K562 (cell line): Measurements from ENCODE around the gene DTNB. TPM values are rescaled to one million over a fixed set of nuclear protein-coding genes. Genes with fewer than 3 reads are reported as not detected.

Source experiments
- ATAC-seq: fragments of 200-7000 bp; cut with Tn5 transposase; 3 replicates; pipeline ENCODE4 v1.9.1; 2020; ENCODE audit warnings: moderate library complexity
- BruUV-seq: library from RNA; stranded (reverse); fragments of 400-500 nt; replicated peaks from 2 replicates; lab custom pipeline; 2021; lab: Mats Ljungman, UMichigan
- CTCF ChIA-PET: fragments of 300-600 bp; formaldehyde crosslinking; extraction: SDS; loops from one replicate; lab custom pipeline; 2021; ENCODE audit warnings: low intra/inter-chr PET ratio; lab: Yijun Ruan, JAX
- POLR2A ChIA-PET: fragments of 300-600, 350-650 bp; sonication (Branson Sonifier 250); formaldehyde crosslinking; extraction: SDS; loops from one replicate; lab custom pipeline; 2021; ENCODE audit warnings: antibody characterized with exemption, inconsistent platforms; lab: Yijun Ruan, JAX
- DNase-seq, 4 experiments: peaks; one replicate each; pipeline versions ENCODE4 v3.0.0 to v3.0.0-alpha.2; 2011 to 2018; ENCODE audit warnings: low spot score in 3 of 4, mixed read lengths in 3 of 4; ENCODE audit errors: extremely low read depth in 1 of 4
- FAIRE-seq: peaks from 2 replicates; lab custom pipeline; 2011; peaks lifted over from hg19 to GRCh38; lab: Jason Lieb, UNC
- H2AFZ ChIP-seq: 2 replicates; pipeline ENCODE4 v1.6.0; 2011; ENCODE audit warnings: low read depth, low read length, control low read depth, inconsistent platforms
- H3K27ac ChIP-seq: fragments of 200-600 bp; 3 replicates; pipeline ENCODE4 v1.8.0; 2011; ENCODE audit warnings: low read depth, mild to moderate bottlenecking, control low read depth, inconsistent platforms, low read length, moderate library complexity, mixed read lengths; ENCODE audit errors: extremely low read depth
- H3K27me3 ChIP-seq, 2 experiments: fragments of 300-600 bp in 1 of 2; 2 replicates in 1 of 2; 3 replicates in 1 of 2; pipeline versions ENCODE4 v1.6.0 to v1.8.0; 2011; ENCODE audit warnings: inconsistent platforms in 2 of 2, low read length in 2 of 2, mild to moderate bottlenecking in 1 of 2, mixed read lengths in 1 of 2, moderate library complexity in 1 of 2; ENCODE audit not compliant: control insufficient read depth in 2 of 2, insufficient read depth in 2 of 2
- H3K36me3 ChIP-seq: fragments of 300-600 bp; 3 replicates; pipeline ENCODE4 v1.8.0; 2011; ENCODE audit warnings: mild to moderate bottlenecking, low read length, inconsistent platforms; ENCODE audit not compliant: control insufficient read depth, insufficient read depth
- H3K4me1 ChIP-seq, 2 experiments: fragments of 200-600 bp in 1 of 2; replicated peaks in 1 of 2; 2 replicates in 1 of 2; 3 replicates in 1 of 2; pipeline versions ENCODE4 v1.5.1 to v1.8.0; 2011; ENCODE audit warnings: inconsistent platforms in 2 of 2, low read length in 2 of 2, mild to moderate bottlenecking in 1 of 2, mixed read lengths in 1 of 2, moderate library complexity in 1 of 2; ENCODE audit not compliant: control insufficient read depth in 2 of 2, insufficient read depth in 2 of 2
- H3K4me2 ChIP-seq: 2 replicates; pipeline ENCODE4 v1.6.1; 2011; ENCODE audit warnings: low read length, control low read depth, inconsistent platforms, mixed read lengths; ENCODE audit not compliant: insufficient read depth
- H3K4me3 ChIP-seq: fragments of 200-600 bp; sonication (generic), shearing (Covaris generic); 2 replicates; pipeline ENCODE4 v1.5.1; 2016; ENCODE audit warnings: control low read depth, inconsistent platforms
- H3K79me2 ChIP-seq: fragments of 200-600 bp; 3 replicates; pipeline ENCODE4 v1.8.0; 2011; ENCODE audit warnings: low read length, inconsistent platforms; ENCODE audit not compliant: control insufficient read depth, insufficient read depth
- H3K9ac ChIP-seq, 2 experiments: 2 replicates each; pipeline versions ENCODE4 v1.6.0 to v1.6.1; 2011; ENCODE audit warnings: low read depth in 2 of 2, low read length in 2 of 2, control low read depth in 1 of 2, inconsistent platforms in 1 of 2, mild to moderate bottlenecking in 1 of 2, mixed read lengths in 1 of 2; ENCODE audit not compliant: insufficient read depth in 1 of 2
- H3K9me1 ChIP-seq: one replicate; pipeline ENCODE4 v1.6.0; 2011; ENCODE audit warnings: inconsistent platforms, mild to moderate bottlenecking, low read length, moderate library complexity; ENCODE audit not compliant: control insufficient read depth, insufficient read depth
- H3K9me3 ChIP-seq: replicated peaks from 2 replicates; pipeline ENCODE4 v1.5.1; 2011; ENCODE audit warnings: low read depth, low read length, inconsistent platforms; ENCODE audit not compliant: control insufficient read depth, insufficient read depth
- H4K20me1 ChIP-seq: replicated peaks from 2 replicates; pipeline ENCODE4 v1.6.1; 2011; ENCODE audit warnings: low read length, inconsistent platforms, mixed read lengths; ENCODE audit not compliant: control insufficient read depth, insufficient read depth
- CEBPB ChIP-seq: fragments of 450-650 bp; IDR thresholded peaks from 2 replicates; pipeline ENCODE4 v1.6.1; 2016; ENCODE audit warnings: missing genetic modification characterization, missing compliant biosample characterization
- CEBPG ChIP-seq, 3 experiments: fragments of 200-800 bp in 1 of 3; sonication (Bioruptor generic) in 1 of 3; sonication (generic) in 1 of 3; formaldehyde crosslinking in 1 of 3; IDR thresholded peaks in 2 of 3; conservative IDR thresholded peaks in 1 of 3; 2 replicates each; pipeline versions ENCODE4 v1.6.1 to v1.8.0; 2016 to 2022; ENCODE audit warnings: missing compliant biosample characterization in 2 of 3, missing genetic modification characterization in 2 of 3, mild to moderate bottlenecking in 1 of 3, missing genetic modification reagents in 1 of 3
- DIDO1 ChIP-seq: fragments of 450-650 bp; IDR thresholded peaks from 2 replicates; pipeline ENCODE4 v1.6.1; 2016; ENCODE audit warnings: low read depth, missing biosample characterization, missing genetic modification characterization
- GABPA ChIP-seq: fragments of 200-800 bp; sonication (Bioruptor generic); conservative IDR thresholded peaks from 2 replicates; pipeline ENCODE4 v1.6.1; 2016; ENCODE audit warnings: low read depth, missing genetic modification characterization, missing compliant biosample characterization
- SPI1 ChIP-seq: IDR thresholded peaks from 2 replicates; pipeline ENCODE4 v1.6.1; 2011; ENCODE audit warnings: low read depth, low read length, control low read depth, borderline replicate concordance
- WGBS: fragments of 100-300 bp; shearing (Covaris generic); methylation state at CpG from one replicate; pipeline ENCODE4 v1.1.6; 2016; ENCODE audit warnings: low coverage, mixed read lengths; ENCODE audit not compliant: insufficient coverage; ENCODE audit errors: missing lambda C conversion rate; 5-methylcytosine and 5-hydroxymethylcytosine counted together
- in situ Hi-C: fragments of 300-500 bp; cut with MboI; formaldehyde crosslinking; loops from 4 replicates; pipeline ENCODE4 v1.15.0; 2018; ENCODE audit warnings: inconsistent platforms, mixed read lengths
- intact Hi-C: fragments of 100-400 bp; cut with micrococcal nuclease; formaldehyde crosslinking; loops from 2 replicates; pipeline ENCODE4 v1.14.2; 2022
- polyA plus RNA-seq, 8 experiments: library from polyadenylated mRNA; depleted of rRNA in 4 of 8; stranded (reverse) in 5 of 8; unstranded in 3 of 8; fragments of >200 nt; fragmentation: Nextera tagmentation in 2 of 8; fragmentation: Illumina TruSeq in 1 of 8; extraction: Ambion mirVana in 2 of 8; extraction: Trizol in 1 of 8; gene quantifications; 2 replicates each; pipeline versions ENCODE4 v1.2.1 to v1.2.3, GENCODE V29; 2011 to 2014; ENCODE audit warnings: inconsistent platforms in 1 of 8, missing spikeins in 1 of 8
- total RNA-seq, 7 experiments: library from RNA; depleted of rRNA in 6 of 7; stranded (reverse); fragments of >200 nt in 6 of 7; fragmentation: Illumina TruSeq in 2 of 7; extraction: Trizol in 2 of 7; gene quantifications; 2 replicates each; pipeline versions ENCODE4 v1.2.1 to v1.2.3, GENCODE V29; 2011 to 2021; ENCODE audit warnings: low replicate concordance in 1 of 7

Gene DTNB
- total and polyA plus RNA-seq, 9 of the 15 experiments (the other 6 are each of a cell fraction or from before 2014, with no cell fraction given), result 0.18 to 2.0 (median 0.77) TPM; not detected in 2

- H3K9me1 ChIP-seq, result no peaks in the 10 kb centered on the region
- DNase-seq, result no peak
- H3K9ac ChIP-seq, result no peak overlapping the region
- intact Hi-C loops, result no loop called here
- H2AFZ ChIP-seq, result no peak overlapping the region
- ATAC-seq, result no peak
- TF ChIP-seq GABPA (no peak), CEBPG (CRISPR knock-in tag; IDR thresholded peaks at IDR 0.05) (no peak), CEBPG (tag; conservative IDR thresholded peaks at IDR 0.05 in 1 of 2, IDR thresholded peaks at IDR 0.05 in 1 of 2) (0 out of 4 replicates have a peak, but pooled peaks of 1 of the 2 experiments have one; percentile 6), SPI1 (peak; percentile 64), DIDO1 (tag) (no peak), CEBPB (tag) (peak; percentile 27; the same call in 1 of the 2 replicates)
- TF ChIP-seq, all 486 proteins: peak for 3
- no peak for FAIRE-seq
- Histone ChIP-seq H3K27ac (no peak overlapping the region), H3K9me3 (no peaks in the 10 kb centered on the region), H3K4me3 (no peak overlapping the region), H3K4me1 (no peaks in the 10 kb centered on the region), H4K20me1 (no peaks in the 10 kb centered on the region), H3K4me2 (no peak overlapping the region), H3K27me3 (peaks cover 3 to 10% of the 10 kb centered on the region in 2 experiments), H3K79me2 (no peaks in the 10 kb centered on the region), H3K36me3 (no peaks in the 10 kb centered on the region)
- POLR2A ChIA-PET, result interaction anchor here (0.8 to 1.0 kb wide), 2 partner anchors 19 to 33 kb away, joined by 3 to 4 read pairs; no protein-coding TSS in a partner anchor
- WGBS, result 2% methylated on average over 2 of the region's 2 CpGs
- CTCF ChIA-PET, result no interaction called here
- BruUV-seq, result no TSS peak
- in situ Hi-C loops, result no loop called here
These were observed 189.6 kb downstream of the DTNB start for GRCh38 chr2:25483607-25484266.
